HCT116 (cell line): Measurements from ENCODE around the gene CCDC138. TPM values are rescaled to one million over a fixed set of nuclear protein-coding genes. Genes with fewer than 3 reads are reported as not detected.

Source experiments
- ATAC-seq: fragments of 200-7000 bp; cut with Tn5 transposase; 2 replicates; pipeline ENCODE4 v1.9.1; 2020; ENCODE audit warnings: mild to moderate bottlenecking, moderate library complexity
- BruUV-seq: library from RNA; stranded (reverse); fragments of 400-500 nt; replicated peaks from 2 replicates; lab custom pipeline; 2021; lab: Mats Ljungman, UMichigan
- CTCF ChIA-PET: fragments of 300-600 bp; sonication (Branson Sonifier 250); formaldehyde crosslinking; loops from one replicate; lab custom pipeline; 2021; ENCODE audit warnings: antibody characterized with exemption; lab: Charles Lee
- POLR2A ChIA-PET: fragments of 300-600, 350-600 bp; sonication (Branson Sonifier 250); formaldehyde crosslinking; loops from one replicate; lab custom pipeline; 2021; ENCODE audit warnings: antibody characterized with exemption; lab: Charles Lee
- RAD21 ChIA-PET, 2 experiments: fragments of 300-600 bp; sonication (Branson Sonifier 250); formaldehyde crosslinking; loops; one replicate each; lab custom pipeline; 2023; ENCODE audit warnings: low total read pairs in 2 of 2; ENCODE audit not compliant: uncharacterized antibody in 2 of 2, unreplicated experiment in 2 of 2, low non-redundant PET in 1 of 2; lab: Charles Lee
- DNase-seq: peaks from one replicate; pipeline ENCODE4 v3.0.0-alpha.2; 2010; ENCODE audit warnings: low read depth, low spot score
- H2AFZ ChIP-seq: fragments of 200-600 bp; shearing (Covaris generic), sonication (generic); 2 replicates; pipeline ENCODE4 v1.6.1; 2017; ENCODE audit warnings: low read depth, mixed run types, mixed read lengths, antibody characterized with exemption, low read length; ENCODE audit not compliant: poor library complexity, severe bottlenecking
- H3K27ac ChIP-seq: 2 replicates; pipeline ENCODE4 v1.5.1; 2012; ENCODE audit warnings: low read depth, low read length
- H3K27me3 ChIP-seq: fragments of 200-600 bp; sonication (generic); 2 replicates; pipeline ENCODE4 v1.6.1; 2016; ENCODE audit warnings: mixed run types, low read length, mixed read lengths; ENCODE audit not compliant: insufficient read depth
- H3K36me3 ChIP-seq, 2 experiments: fragments of 200-500 bp in 1 of 2; fragments of 200-600 bp in 1 of 2; sonication (Bioruptor generic) in 1 of 2; sonication (generic) in 1 of 2; 2 replicates each; pipeline versions ENCODE4 v1.5.1 to v1.6.1; 2014 to 2016; ENCODE audit warnings: low read length in 2 of 2, inconsistent platforms in 1 of 2, mixed read lengths in 1 of 2, mixed run types in 1 of 2; ENCODE audit not compliant: insufficient read depth in 2 of 2, control insufficient read depth in 1 of 2
- H3K4me1 ChIP-seq, 2 experiments: fragments of 200-600 bp in 1 of 2; sonication (generic) in 1 of 2; 2 replicates each; pipeline versions ENCODE4 v1.5.1 to v1.6.1; 2012 to 2017; ENCODE audit warnings: low read length in 2 of 2, inconsistent platforms in 1 of 2, mild to moderate bottlenecking in 1 of 2, mixed read lengths in 1 of 2, mixed run types in 1 of 2, moderate library complexity in 1 of 2; ENCODE audit not compliant: insufficient read depth in 2 of 2, control insufficient read depth in 1 of 2
- H3K4me2 ChIP-seq: fragments of 200-600 bp; sonication (generic); 2 replicates; pipeline ENCODE4 v1.6.1; 2017; ENCODE audit warnings: mixed run types, low read length, mixed read lengths
- H3K4me3 ChIP-seq, 2 experiments: fragments of 200-600 bp in 1 of 2; sonication (generic) in 1 of 2; replicated peaks in 1 of 2; 2 replicates each; pipeline ENCODE4 v1.5.1; 2011 to 2016; ENCODE audit warnings: low read length in 2 of 2, control low read depth in 1 of 2, low read depth in 1 of 2, mild to moderate bottlenecking in 1 of 2, mixed read lengths in 1 of 2, mixed run types in 1 of 2
- H3K79me2 ChIP-seq: fragments of 200-600 bp; sonication (generic); 2 replicates; pipeline ENCODE4 v1.6.1; 2017; ENCODE audit warnings: mild to moderate bottlenecking, mixed run types, low read length, moderate library complexity, mixed read lengths; ENCODE audit not compliant: insufficient read depth
- H3K9ac ChIP-seq: fragments of 200-600 bp; sonication (generic); 2 replicates; pipeline ENCODE4 v1.6.1; 2016; ENCODE audit warnings: low read length, mixed read lengths
- H3K9me2 ChIP-seq: fragments of 200-600 bp; sonication (generic), shearing (Covaris generic); 2 replicates; pipeline ENCODE4 v1.6.1; 2017; ENCODE audit warnings: mixed run types, mild to moderate bottlenecking, moderate library complexity; ENCODE audit not compliant: insufficient read depth
- H3K9me3 ChIP-seq, 2 experiments: fragments of 200-500 bp in 1 of 2; fragments of 200-600 bp in 1 of 2; sonication (Bioruptor generic) in 1 of 2; sonication (generic) in 1 of 2; 2 replicates each; pipeline ENCODE4 v1.6.1; 2014 to 2017; ENCODE audit warnings: low read length in 2 of 2, mixed read lengths in 2 of 2, inconsistent platforms in 1 of 2, low read depth in 1 of 2, mild to moderate bottlenecking in 1 of 2, mixed run types in 1 of 2, moderate library complexity in 1 of 2; ENCODE audit not compliant: control insufficient read depth in 1 of 2, insufficient read depth in 1 of 2
- H4K20me1 ChIP-seq: fragments of 200-600 bp; sonication (generic), shearing (Covaris generic); 2 replicates; pipeline ENCODE4 v1.6.1; 2017; ENCODE audit warnings: mixed run types, mild to moderate bottlenecking, moderate library complexity; ENCODE audit not compliant: insufficient read depth
- ATF3 ChIP-seq: IDR thresholded peaks from 2 replicates; pipeline ENCODE4 v1.6.1; 2012
- CEBPB ChIP-seq: IDR thresholded peaks from 2 replicates; pipeline ENCODE4 v1.6.1; 2012; ENCODE audit warnings: low read depth
- EGR1 ChIP-seq: IDR thresholded peaks from 2 replicates; pipeline ENCODE4 v1.6.1; 2012; ENCODE audit warnings: low read depth
- EZH2 ChIP-seq: fragments of 200-600 bp; sonication (generic); IDR thresholded peaks from 2 replicates; pipeline ENCODE4 v1.6.1; 2017; ENCODE audit warnings: antibody characterized with exemption, mixed run types
- EZH2phosphoT487 ChIP-seq: fragments of 200-600 bp; IDR thresholded peaks from 2 replicates; pipeline ENCODE4 v1.6.1; 2018; ENCODE audit warnings: antibody characterized with exemption, borderline replicate concordance
- FOSL1 ChIP-seq: IDR thresholded peaks from 2 replicates; pipeline ENCODE4 v1.6.1; 2012; ENCODE audit warnings: low read depth
- JUND ChIP-seq: IDR thresholded peaks from 2 replicates; pipeline ENCODE4 v1.6.1; 2012
- POLR2A ChIP-seq: IDR thresholded peaks from 2 replicates; pipeline ENCODE4 v1.7.0; 2011; ENCODE audit warnings: borderline replicate concordance; ENCODE audit not compliant: insufficient read depth, insufficient read length; ENCODE audit errors: extremely low read depth
- POLR2AphosphoS5 ChIP-seq: IDR thresholded peaks from 2 replicates; pipeline ENCODE4 v1.6.1; 2011; ENCODE audit warnings: mild to moderate bottlenecking, low read depth, low read length, moderate library complexity
- RAD21 ChIP-seq: IDR thresholded peaks from 2 replicates; pipeline ENCODE4 v1.6.1; 2012; ENCODE audit warnings: low read depth, mild to moderate bottlenecking
- SIN3A ChIP-seq: IDR thresholded peaks from 2 replicates; pipeline ENCODE4 v1.6.1; 2012; ENCODE audit warnings: low read depth
- SP1 ChIP-seq: IDR thresholded peaks from 2 replicates; pipeline ENCODE4 v1.6.1; 2012; ENCODE audit warnings: low read depth
- TCF7L2 ChIP-seq: IDR thresholded peaks from 2 replicates; pipeline ENCODE4 v1.7.0; 2011; ENCODE audit warnings: borderline replicate concordance, inconsistent platforms; ENCODE audit not compliant: insufficient read depth, insufficient read length; ENCODE audit errors: extremely low read depth
- ZBTB33 ChIP-seq: IDR thresholded peaks from 2 replicates; pipeline ENCODE4 v1.6.1; 2011; ENCODE audit warnings: mild to moderate bottlenecking, low read length, moderate library complexity; ENCODE audit not compliant: insufficient replicate concordance; ENCODE audit errors: extremely low read depth
- ZNF274 ChIP-seq: fragments of 200-500 bp; sonication (Bioruptor generic); IDR thresholded peaks from 2 replicates; pipeline ENCODE4 v1.6.1; 2014; ENCODE audit warnings: mild to moderate bottlenecking, low read depth, low read length, inconsistent platforms
- intact Hi-C: fragments of 100-400 bp; cut with micrococcal nuclease; formaldehyde crosslinking; loops from 2 replicates; pipeline ENCODE4 v1.10.0; 2022
- total RNA-seq: library from RNA; stranded (reverse); gene quantifications from one replicate; pipeline ENCODE4 v1.2.1, GENCODE V29; 2021; ENCODE audit not compliant: unreplicated experiment
- TF ChIP-seq, protein P1 (sequence below), 3 experiments: fragments of 200-600 bp in 1 of 3; sonication (generic) in 1 of 3; IDR thresholded peaks in 2 of 3; conservative IDR thresholded peaks in 1 of 3; 2 replicates each; pipeline ENCODE4 v1.5.1; 2012 to 2017; ENCODE audit warnings: low read depth in 2 of 3, low read length in 2 of 3, antibody characterized with exemption in 1 of 3, borderline replicate concordance in 1 of 3, control low read depth in 1 of 3, mild to moderate bottlenecking in 1 of 3, mixed read lengths in 1 of 3, mixed run types in 1 of 3, moderate library complexity in 1 of 3; ENCODE audit not compliant: insufficient read depth in 1 of 3
- TF ChIP-seq, protein P2 (sequence below): IDR thresholded peaks from 2 replicates; pipeline ENCODE4 v1.6.1; 2012

CCDC138 gene
- total RNA-seq, 1 experiment from 2014 or later, result 13.4 TPM

DNA sequence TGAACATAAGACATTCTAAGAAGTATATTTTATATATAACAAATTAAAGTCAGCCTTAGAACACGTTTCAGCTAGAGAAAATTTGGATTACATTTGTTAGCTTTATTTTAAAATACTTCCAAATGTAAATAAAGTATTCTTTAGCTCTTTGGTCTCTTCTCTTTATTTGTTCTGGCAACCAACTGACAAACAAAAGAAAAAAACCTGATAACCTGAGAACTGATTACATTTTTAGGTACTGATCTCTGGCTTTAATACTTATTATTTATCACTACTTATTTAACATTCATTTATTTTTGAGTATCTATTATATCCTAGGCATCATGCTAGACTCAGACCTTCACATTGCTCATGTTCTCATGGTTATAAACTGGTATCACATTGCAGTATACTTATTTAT, 18.5 kb downstream of the CCDC138 start:
- DNase-seq, result no peak
- H3K4me3 ChIP-seq, result no peak overlapping the region
- no peak overlapping the region for H3K4me2 ChIP-seq
- ATAC-seq, result no peak
- no peak for TF ChIP-seq ATF3
- TF ChIP-seq FOSL1, result no peak
- no peak for TF ChIP-seq POLR2A
- no peak for TF ChIP-seq SIN3A
- TF ChIP-seq SP1, result no peak
- no peak for TF ChIP-seq POLR2AphosphoS5
- no peak for TF ChIP-seq RAD21
- no peak for TF ChIP-seq EGR1
- TF ChIP-seq CEBPB, result no peak
- TF ChIP-seq EZH2phosphoT487, result no peak
- no peak for TF ChIP-seq TCF7L2
- TF ChIP-seq JUND, result no peak
- TF ChIP-seq, all 23 proteins: peak for 0
- ChIA-PET POLR2A (no interaction called here), CTCF (no interaction called here), RAD21 (no interaction called here)
- Histone ChIP-seq H3K4me1 (no peaks in the 10 kb centered on the region), H4K20me1 (no peaks in the 10 kb centered on the region), H3K36me3 (peaks cover 12 to 33% of the 10 kb centered on the region in 2 experiments), H3K9ac (no peak overlapping the region), H3K9me3 (peaks cover 0 to 6% of the 10 kb centered on the region in 2 experiments; a peak in 1 of 4 replicates), H3K27ac (no peak overlapping the region), H3K27me3 (no peaks in the 10 kb centered on the region), H3K9me2 (no peaks in the 10 kb centered on the region), H2AFZ (no peak overlapping the region), H3K79me2 (peaks cover 32% of the 10 kb centered on the region)
- no TSS peak for BruUV-seq
- intact Hi-C loops, result no loop called here

- DNase-seq, result no peak
- intact Hi-C loops, result no loop called here
- peaks cover 0 to 6% of the 10 kb centered on the region in 2 experiments; a peak in 1 of 4 replicates for H3K9me3 ChIP-seq
- H3K9ac ChIP-seq, result no peak overlapping the region
- peaks cover 39% of the 10 kb centered on the region for H3K79me2 ChIP-seq
- no peak overlapping the region for H3K27ac ChIP-seq
- ChIA-PET RAD21 (no interaction called here), POLR2A (no interaction called here), CTCF (no interaction called here)
- H3K4me3 ChIP-seq, result no peak overlapping the region
- no TSS peak for BruUV-seq
- ATAC-seq, result no peak
- no peaks in the 10 kb centered on the region for H3K9me2 ChIP-seq
- H3K4me1 ChIP-seq, result no peaks in the 10 kb centered on the region
- no peaks in the 10 kb centered on the region for H3K27me3 ChIP-seq
- peaks cover 12 to 34% of the 10 kb centered on the region in 2 experiments for H3K36me3 ChIP-seq
- no peak overlapping the region for H2AFZ ChIP-seq
- H4K20me1 ChIP-seq, result no peaks in the 10 kb centered on the region
- H3K4me2 ChIP-seq, result no peak overlapping the region
- TF ChIP-seq, protein P1, sequence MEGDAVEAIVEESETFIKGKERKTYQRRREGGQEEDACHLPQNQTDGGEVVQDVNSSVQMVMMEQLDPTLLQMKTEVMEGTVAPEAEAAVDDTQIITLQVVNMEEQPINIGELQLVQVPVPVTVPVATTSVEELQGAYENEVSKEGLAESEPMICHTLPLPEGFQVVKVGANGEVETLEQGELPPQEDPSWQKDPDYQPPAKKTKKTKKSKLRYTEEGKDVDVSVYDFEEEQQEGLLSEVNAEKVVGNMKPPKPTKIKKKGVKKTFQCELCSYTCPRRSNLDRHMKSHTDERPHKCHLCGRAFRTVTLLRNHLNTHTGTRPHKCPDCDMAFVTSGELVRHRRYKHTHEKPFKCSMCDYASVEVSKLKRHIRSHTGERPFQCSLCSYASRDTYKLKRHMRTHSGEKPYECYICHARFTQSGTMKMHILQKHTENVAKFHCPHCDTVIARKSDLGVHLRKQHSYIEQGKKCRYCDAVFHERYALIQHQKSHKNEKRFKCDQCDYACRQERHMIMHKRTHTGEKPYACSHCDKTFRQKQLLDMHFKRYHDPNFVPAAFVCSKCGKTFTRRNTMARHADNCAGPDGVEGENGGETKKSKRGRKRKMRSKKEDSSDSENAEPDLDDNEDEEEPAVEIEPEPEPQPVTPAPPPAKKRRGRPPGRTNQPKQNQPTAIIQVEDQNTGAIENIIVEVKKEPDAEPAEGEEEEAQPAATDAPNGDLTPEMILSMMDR (IDR thresholded peaks at IDR 0.05 in 2 of 3, conservative IDR thresholded peaks at IDR 0.05 in 1 of 3; ENCODE audit: borderline replicate concordance in 1 of 3, insufficient read depth in 1 of 3, low read depth in 2 of 3, low read length in 2 of 3), result no peak
- TF ChIP-seq ZNF274, result no peak
- no peak for TF ChIP-seq ZBTB33
- no peak for TF ChIP-seq EZH2
- TF ChIP-seq SIN3A, result no peak
- TF ChIP-seq TCF7L2, result no peak
- no peak for TF ChIP-seq SP1
- no peak for TF ChIP-seq ATF3
- TF ChIP-seq, protein P2, sequence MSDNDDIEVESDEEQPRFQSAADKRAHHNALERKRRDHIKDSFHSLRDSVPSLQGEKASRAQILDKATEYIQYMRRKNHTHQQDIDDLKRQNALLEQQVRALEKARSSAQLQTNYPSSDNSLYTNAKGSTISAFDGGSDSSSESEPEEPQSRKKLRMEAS, result no peak
- TF ChIP-seq EGR1, result no peak
- TF ChIP-seq CEBPB, result no peak
- TF ChIP-seq JUND, result no peak
Observed at GRCh38 chr2:108805782-108806181, 19.2 kb downstream of the CCDC138 start.
